EL (cell line): ENCODE data around the gene SNX27.
A peak's percentile ranks its signal among the peaks of the same experiment; 100 is the strongest.
"Not testable (repeated sequence)": the region's sequence is repeated elsewhere in the genome, so short reads cannot be mapped to it uniquely, and the experiment has no call there.

Experiments used
- DNase-seq: peaks from one replicate; pipeline ENCODE4 v3.0.0-alpha.2; 2016

Gene SNX27

GRCh38 chr1:151643085-151643484 lies 31.2 kb downstream of the SNX27 start:
- not testable (repeated sequence) for DNase-seq

- no peak for DNase-seq
These were observed 32.2 kb downstream of the SNX27 start for GRCh38 chr1:151644001-151644400.

- peak; percentile 37 for DNase-seq
These were observed 41.5 kb downstream of the SNX27 start for GRCh38 chr1:151653397-151653796.

GRCh38 chr1:151655371-151655770 lies 43.5 kb downstream of the SNX27 start:
- DNase-seq: no peak

GRCh38 chr1:151661751-151662150 lies 49.9 kb downstream of the SNX27 start:
- no peak for DNase-seq

GRCh38 chr1:151668090-151668489 lies 56.2 kb downstream of the SNX27 start:
- no peak for DNase-seq

- not testable (repeated sequence) for DNase-seq
These were observed 58.3 kb downstream of the SNX27 start for GRCh38 chr1:151670036-151670675.

- no peak for DNase-seq
These were observed 61.6 kb downstream of the SNX27 start for GRCh38 chr1:151673407-151673806.

GRCh38 chr1:151680391-151680790 lies 68.5 kb downstream of the SNX27 start:
- peak; percentile 47 for DNase-seq

GRCh38 chr1:151680826-151681225 lies 69.0 kb downstream of the SNX27 start:
- DNase-seq: peak; percentile 93

- peak; percentile 11 for DNase-seq
These were observed 70.1 kb downstream of the SNX27 start for GRCh38 chr1:151681923-151682322.

- DNase-seq: not testable (repeated sequence)
These were observed 71.1 kb downstream of the SNX27 start for GRCh38 chr1:151682901-151683300.

GRCh38 chr1:151684128-151684527 lies 72.3 kb downstream of the SNX27 start:
- DNase-seq: no peak

GRCh38 chr1:151686561-151686960 lies 74.7 kb downstream of the SNX27 start:
- no peak for DNase-seq

- DNase-seq: no peak
These were observed 77.6 kb downstream of the SNX27 start for GRCh38 chr1:151689494-151689893.

GRCh38 chr1:151692226-151692625 lies 80.4 kb downstream of the SNX27 start:
- no peak for DNase-seq

GRCh38 chr1:151693057-151693651 lies 81.3 kb downstream of the SNX27 start:
- peak; percentile 26 for DNase-seq

- no peak for DNase-seq
These were observed 89.7 kb downstream of the SNX27 start for GRCh38 chr1:151701515-151701914.

GRCh38 chr1:151702936-151703335 lies 91.1 kb downstream of the SNX27 start:
- no peak for DNase-seq

- no peak for DNase-seq
These were observed 92.0 kb downstream of the SNX27 start for GRCh38 chr1:151703813-151704212.

- DNase-seq: no peak
These were observed 92.4 kb downstream of the SNX27 start for GRCh38 chr1:151704246-151704645.

GRCh38 chr1:151705146-151705545 lies 93.3 kb downstream of the SNX27 start:
- no peak for DNase-seq

GRCh38 chr1:151705753-151706463 lies 94.1 kb downstream of the SNX27 start:
- DNase-seq: no peak
